Kidney (tissue), 14 donors: ENCODE results near the gene RNF43. TPM values are rescaled to one million over a fixed set of nuclear protein-coding genes. Genes with fewer than 3 reads are reported as not detected.

ENCODE experiments used
- DNase-seq, 5 donors: peaks; one replicate each; pipeline ENCODE4 v3.0.0-alpha.2; 2013 to 2020
- FAIRE-seq: peaks from 2 replicates; lab custom pipeline; 2012; peaks lifted over from hg19 to GRCh38; lab: Jason Lieb, UNC
- H3K27ac ChIP-seq, 2 donors: one replicate each; pipeline ENCODE4 v1.7.0; 2013; ENCODE audit warnings: low read depth in 2 of 2, low read length in 2 of 2, inconsistent platforms in 1 of 2
- H3K27me3 ChIP-seq: one replicate; pipeline ENCODE4 v1.7.1; 2013; ENCODE audit warnings: low read length, inconsistent platforms; ENCODE audit not compliant: control insufficient read depth, insufficient read depth
- H3K36me3 ChIP-seq, 3 donors: one replicate each; pipeline versions ENCODE4 v1.7.0 to v1.7.1; 2013; ENCODE audit warnings: low read length in 3 of 3, control low read depth in 1 of 3, inconsistent platforms in 1 of 3; ENCODE audit not compliant: insufficient read depth in 3 of 3, control insufficient read depth in 2 of 3
- H3K4me1 ChIP-seq, 3 donors: one replicate each; pipeline versions ENCODE4 v1.7.0 to v1.7.1; 2013; ENCODE audit warnings: low read length in 3 of 3, inconsistent platforms in 1 of 3, low read depth in 1 of 3; ENCODE audit not compliant: control insufficient read depth in 2 of 3, insufficient read depth in 2 of 3
- H3K4me3 ChIP-seq, 3 donors: one replicate each; pipeline versions ENCODE4 v1.7.0 to v1.8.1; 2013; ENCODE audit warnings: low read length in 3 of 3, control low read depth in 1 of 3, inconsistent platforms in 1 of 3
- H3K9ac ChIP-seq, 3 donors: one replicate each; pipeline versions ENCODE4 v1.7.0 to v1.7.1; 2013; ENCODE audit warnings: low read length in 3 of 3, control low read depth in 1 of 3, inconsistent platforms in 1 of 3
- H3K9me3 ChIP-seq, 3 donors: one replicate each; pipeline versions ENCODE4 v1.7.0 to v1.7.1; 2013; ENCODE audit warnings: low read length in 3 of 3, control low read depth in 1 of 3, inconsistent platforms in 1 of 3; ENCODE audit not compliant: control insufficient read depth in 2 of 3, insufficient read depth in 1 of 3
- CTCF ChIP-seq: IDR thresholded peaks from 3 replicates; pipeline ENCODE4 v1.5.1; 2012; ENCODE audit warnings: mild to moderate bottlenecking, moderate library complexity, borderline replicate concordance; ENCODE audit not compliant: insufficient read depth; ENCODE audit errors: extremely low read depth
- intact Hi-C: fragments of 100-400 bp; cut with DNase I; formaldehyde crosslinking; loops from one replicate; pipeline ENCODE4 v1.11.1; 2022
- polyA plus RNA-seq: library from polyadenylated mRNA; stranded (reverse); fragments of 350-450 nt; fragmentation: Illumina TruSeq; extraction: RNeasy Lipid Tissue Mini Kit (QIAGEN cat#74804); gene quantifications from one replicate; pipeline ENCODE4 v1.2.3, GENCODE V29; 2014; ENCODE audit warnings: low read depth, low replicate concordance; ENCODE audit not compliant: insufficient read depth
- total RNA-seq: library from RNA; stranded (reverse); fragmentation: NEBNext Ultra II Directional; extraction: Animal tissue kit (Norgen Biotek cat#: 25700); gene quantifications from one replicate; pipeline ENCODE4 v1.2.1, GENCODE V29; 2021
- donor health status: control.
- donor health status: control.
- donor health status: control.
- donor health status: control.
- donor health status: control.
- donor health status: DM: yes; HTN: yes; CAD: no.
- donor health status: Normal renal cell carcinoma (clear cell type).

The RNF43 gene
- total and polyA plus RNA-seq, 2 donors from 2014 or later: 7.8 to 9.5 TPM

- H3K4me1 ChIP-seq: peaks cover 0 to 3% (median 2%) of the 10 kb centered on the region in 3 donors
- FAIRE-seq (no peak), DNase-seq (peak in 1 of 5 donors; percentile 34)
- intact Hi-C loops: no loop called here
- H3K27me3 ChIP-seq: no peaks in the 10 kb centered on the region
- no peak overlapping the region for H3K27ac ChIP-seq
- no peaks in the 10 kb centered on the region for H3K9me3 ChIP-seq
- H3K4me3 ChIP-seq: peak overlapping the region in 2 of 3 donors; percentile 51 to 53
- H3K36me3 ChIP-seq: no peaks in the 10 kb centered on the region
- H3K9ac ChIP-seq: no peak overlapping the region
- TF ChIP-seq CTCF: no peak
These were observed 4.3 kb downstream of the RNF43 start for GRCh38 chr17:58412961-58413586.

- Histone ChIP-seq H3K4me3 (no peak overlapping the region), H3K27me3 (no peaks in the 10 kb centered on the region), H3K36me3 (no peaks in the 10 kb centered on the region), H3K27ac (no peak overlapping the region), H3K9me3 (no peaks in the 10 kb centered on the region), H3K4me1 (no peaks in the 10 kb centered on the region), H3K9ac (no peak overlapping the region)
- FAIRE-seq (no peak), DNase-seq (no peak)
- intact Hi-C loops: no loop called here
- no peak for TF ChIP-seq CTCF
These were observed 5.2 kb downstream of the RNF43 start for GRCh38 chr17:58412064-58412703.

- no peak overlapping the region for H3K27ac ChIP-seq
- intact Hi-C loops: no loop called here
These were observed 5.9 kb downstream of the RNF43 start for GRCh38 chr17:58411408-58411894.

More at GRCh38 chr17:58411408-58411894, 5.9 kb downstream of the RNF43 start:
- TF ChIP-seq CTCF: no peak
- Histone ChIP-seq H3K4me3 (no peak overlapping the region), H3K36me3 (no peaks in the 10 kb centered on the region), H3K9me3 (no peaks in the 10 kb centered on the region), H3K4me1 (no peaks in the 10 kb centered on the region), H3K27me3 (no peaks in the 10 kb centered on the region), H3K9ac (no peak overlapping the region)
- DNase-seq: no peak
- FAIRE-seq: no peak
